GM12864 (cell line): ENCODE data around the gene LZTS2.

Experiments
- DNase-seq: peaks from one replicate; pipeline ENCODE4 v3.0.0-alpha.2; 2011; ENCODE audit warnings: low read depth
- H3K4me3 ChIP-seq: 2 replicates; pipeline ENCODE4 v1.5.1; 2011; ENCODE audit warnings: mild to moderate bottlenecking, low read depth, low read length, control low read depth
- TF ChIP-seq, protein P1 (sequence below): IDR thresholded peaks from 2 replicates; pipeline ENCODE4 v1.5.1; 2011; ENCODE audit warnings: low read depth, mild to moderate bottlenecking, moderate library complexity, low read length, control low read depth, inconsistent platforms; ENCODE audit errors: missing control alignments

The LZTS2 gene

DNA sequence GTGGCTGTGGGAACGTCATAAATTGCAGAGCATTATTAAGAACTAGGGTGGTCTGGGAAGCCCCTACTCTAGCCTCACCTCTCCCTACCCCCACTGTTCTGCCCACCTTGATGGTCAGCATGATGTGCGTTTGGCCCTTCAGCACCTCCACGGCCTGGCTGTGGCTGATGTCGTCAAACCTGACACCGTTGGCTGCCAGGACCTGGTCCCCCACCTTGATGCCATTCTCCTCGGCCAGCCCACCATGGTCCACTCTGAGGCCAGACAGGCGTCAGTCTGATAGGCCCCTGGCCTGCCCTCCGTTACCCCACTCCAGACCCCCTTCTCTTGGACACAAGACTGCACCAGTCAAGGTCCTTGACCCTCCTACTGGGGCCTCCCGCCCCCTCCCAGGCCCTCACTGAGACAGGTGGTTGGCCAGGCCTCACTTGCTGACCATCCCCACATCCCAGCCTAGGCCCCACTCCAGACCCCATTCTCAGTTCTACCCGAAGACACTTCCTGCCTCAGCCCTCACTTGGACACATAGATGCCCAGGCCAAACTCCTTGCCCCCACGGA, 22.2 kb downstream of the LZTS2 start:
- H3K4me3 ChIP-seq: no peak overlapping the region
- TF ChIP-seq, protein P1, sequence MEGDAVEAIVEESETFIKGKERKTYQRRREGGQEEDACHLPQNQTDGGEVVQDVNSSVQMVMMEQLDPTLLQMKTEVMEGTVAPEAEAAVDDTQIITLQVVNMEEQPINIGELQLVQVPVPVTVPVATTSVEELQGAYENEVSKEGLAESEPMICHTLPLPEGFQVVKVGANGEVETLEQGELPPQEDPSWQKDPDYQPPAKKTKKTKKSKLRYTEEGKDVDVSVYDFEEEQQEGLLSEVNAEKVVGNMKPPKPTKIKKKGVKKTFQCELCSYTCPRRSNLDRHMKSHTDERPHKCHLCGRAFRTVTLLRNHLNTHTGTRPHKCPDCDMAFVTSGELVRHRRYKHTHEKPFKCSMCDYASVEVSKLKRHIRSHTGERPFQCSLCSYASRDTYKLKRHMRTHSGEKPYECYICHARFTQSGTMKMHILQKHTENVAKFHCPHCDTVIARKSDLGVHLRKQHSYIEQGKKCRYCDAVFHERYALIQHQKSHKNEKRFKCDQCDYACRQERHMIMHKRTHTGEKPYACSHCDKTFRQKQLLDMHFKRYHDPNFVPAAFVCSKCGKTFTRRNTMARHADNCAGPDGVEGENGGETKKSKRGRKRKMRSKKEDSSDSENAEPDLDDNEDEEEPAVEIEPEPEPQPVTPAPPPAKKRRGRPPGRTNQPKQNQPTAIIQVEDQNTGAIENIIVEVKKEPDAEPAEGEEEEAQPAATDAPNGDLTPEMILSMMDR: no peak
- DNase-seq: no peak

DNA sequence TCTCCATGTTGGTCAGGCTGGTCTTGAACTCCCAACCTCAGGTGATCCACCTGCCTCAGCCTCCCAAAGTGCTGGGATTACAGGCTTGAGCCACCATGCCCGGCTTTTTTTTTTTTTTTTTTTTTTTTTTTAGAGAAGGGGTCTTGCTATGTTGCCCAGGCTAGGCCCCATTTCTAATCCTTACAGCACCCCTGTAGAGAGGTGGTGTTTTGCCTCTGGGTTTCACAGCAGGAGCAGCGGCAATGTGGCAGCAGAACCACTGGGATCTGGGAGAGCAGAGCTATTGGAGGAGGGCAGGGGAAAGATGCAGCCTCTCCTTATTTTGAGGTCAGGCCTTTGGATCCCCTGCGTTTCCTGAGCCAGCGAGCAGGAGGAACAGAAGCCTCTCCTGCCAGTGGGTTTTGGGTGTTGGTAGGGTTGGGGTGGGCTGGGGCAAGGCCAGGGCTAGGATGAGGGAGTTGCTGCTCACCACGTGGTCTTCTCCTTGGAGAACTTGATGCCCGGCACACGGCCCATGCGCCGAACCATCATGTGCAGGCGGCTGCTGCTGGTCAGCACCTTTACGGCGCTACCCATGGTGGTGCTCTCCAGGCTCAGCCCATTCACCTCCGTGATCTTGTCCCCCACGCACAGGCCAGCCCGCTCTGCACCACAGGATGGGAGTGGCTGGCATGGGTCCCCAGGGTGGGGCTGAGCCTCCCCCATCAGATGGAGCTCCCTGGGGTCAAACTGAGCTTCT, 23.5 kb downstream of the LZTS2 start:
- DNase-seq: no peak
- TF ChIP-seq, protein P1: no peak
- no peak overlapping the region for H3K4me3 ChIP-seq

DNA sequence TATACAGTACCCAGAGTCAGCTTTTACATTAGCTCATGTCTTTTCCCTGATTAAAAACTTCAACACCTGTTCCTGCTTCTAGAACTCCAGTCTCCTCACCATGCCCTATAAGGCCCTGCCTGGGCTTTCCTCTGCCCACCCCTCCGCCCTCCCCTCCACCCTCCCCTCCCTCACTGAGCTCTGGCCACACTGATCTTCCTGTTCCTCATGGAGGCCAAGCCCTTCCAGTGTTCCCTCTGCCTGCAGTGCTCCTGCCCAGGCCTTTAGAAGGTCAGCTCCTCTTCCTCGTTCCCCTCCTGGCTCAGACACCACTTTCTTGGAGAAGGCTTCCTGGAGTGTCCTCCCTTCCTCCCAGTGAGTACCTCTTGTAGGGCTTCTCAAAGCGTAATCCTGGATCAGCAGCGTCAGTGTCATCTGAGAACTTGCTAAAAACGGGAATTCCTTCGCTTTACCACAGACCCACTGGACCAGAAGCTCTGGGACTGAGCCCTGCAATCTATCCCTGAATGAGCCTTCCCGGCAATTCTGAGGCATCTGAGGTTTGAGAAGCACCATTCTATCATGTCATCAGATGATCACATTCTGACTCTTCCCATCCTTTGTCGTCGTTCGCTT, 27.6 kb downstream of the LZTS2 start:
- no peak for DNase-seq
- TF ChIP-seq, protein P1: no peak
- no peak overlapping the region for H3K4me3 ChIP-seq

DNA sequence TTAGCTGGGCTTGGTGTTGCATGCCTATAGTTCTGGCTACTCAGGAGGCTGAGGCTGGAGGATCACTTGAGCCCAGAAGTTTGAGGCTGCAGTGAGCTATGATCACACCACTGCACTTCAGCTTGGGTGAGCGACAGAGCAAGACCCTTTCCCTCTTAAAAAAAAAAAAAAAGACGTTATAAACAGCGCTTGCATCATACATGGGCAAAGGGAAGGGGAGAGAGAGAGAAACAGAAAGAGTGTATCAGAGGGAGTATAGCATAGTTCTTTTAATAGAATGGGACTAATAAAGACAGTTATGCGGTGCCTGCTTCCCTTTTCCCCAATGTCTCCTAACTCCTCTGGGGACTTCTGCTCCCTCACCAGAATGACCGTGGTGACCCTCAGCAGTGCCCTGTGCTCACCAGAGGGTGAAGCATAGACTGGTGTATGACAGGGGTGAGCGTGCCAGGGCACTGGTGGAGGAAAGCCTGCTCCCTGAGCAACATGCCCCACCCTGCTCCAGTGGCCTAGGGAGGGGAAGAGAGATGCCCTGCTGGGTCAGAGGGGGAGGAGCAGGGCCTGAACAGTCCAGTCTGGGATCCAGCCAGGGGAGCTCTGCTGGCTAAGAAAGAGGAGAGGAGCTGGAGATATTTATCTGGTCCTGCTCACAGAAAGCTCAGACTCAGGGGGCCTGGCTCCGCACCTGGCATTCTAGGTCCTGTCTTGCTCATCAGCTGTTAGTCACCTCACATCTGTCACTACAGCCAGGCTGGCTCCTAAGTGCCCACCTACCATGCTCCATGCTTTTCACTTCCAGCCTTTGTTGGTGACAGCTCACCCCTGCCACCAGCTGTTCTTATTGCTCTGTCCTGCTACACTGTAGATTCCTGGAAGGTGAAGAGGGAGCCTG, 29.1 kb downstream of the LZTS2 start:
- no peak for DNase-seq
- TF ChIP-seq, protein P1: no peak
- H3K4me3 ChIP-seq: no peak overlapping the region

DNA sequence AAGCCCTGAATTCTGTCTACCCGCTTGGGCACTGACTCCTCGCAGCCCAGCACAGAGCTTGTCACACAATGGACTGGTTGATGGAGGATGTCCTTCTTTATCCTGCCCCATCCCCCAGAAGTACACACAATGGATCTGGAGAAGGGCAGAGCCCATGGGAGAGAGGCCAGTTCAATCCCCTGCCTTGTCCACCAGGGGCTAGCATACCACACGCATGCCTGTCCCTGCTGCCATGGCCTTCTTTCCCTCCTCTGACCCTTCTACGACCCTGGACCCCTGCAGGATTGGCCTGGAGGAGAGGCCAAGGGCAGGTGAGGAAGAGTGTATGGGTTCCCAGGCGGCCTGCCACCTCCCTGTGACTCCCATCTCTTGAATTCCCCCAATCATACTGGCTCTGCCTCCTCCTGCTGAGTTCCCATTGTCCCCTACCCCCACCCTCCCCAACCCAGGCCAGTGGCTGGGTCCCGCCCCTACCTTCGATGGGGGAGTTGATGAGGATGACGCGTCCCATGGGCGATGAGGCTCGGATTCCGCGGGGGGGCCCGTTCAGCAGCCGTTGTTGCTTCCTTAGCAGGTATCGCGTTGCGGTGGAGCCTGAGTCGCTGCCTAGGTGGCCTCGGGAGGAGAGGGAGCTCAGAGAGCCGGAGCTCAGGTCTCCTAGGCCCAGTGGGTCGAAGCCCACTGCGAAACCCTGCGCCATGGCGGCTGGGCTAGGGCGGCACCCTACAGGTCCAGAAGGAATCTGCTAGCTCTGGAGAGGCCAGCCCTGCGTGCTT, 30.1 kb downstream of the LZTS2 start:
- H3K4me3 ChIP-seq: no peak overlapping the region
- TF ChIP-seq, protein P1: peak; percentile 16
- no peak for DNase-seq

DNA sequence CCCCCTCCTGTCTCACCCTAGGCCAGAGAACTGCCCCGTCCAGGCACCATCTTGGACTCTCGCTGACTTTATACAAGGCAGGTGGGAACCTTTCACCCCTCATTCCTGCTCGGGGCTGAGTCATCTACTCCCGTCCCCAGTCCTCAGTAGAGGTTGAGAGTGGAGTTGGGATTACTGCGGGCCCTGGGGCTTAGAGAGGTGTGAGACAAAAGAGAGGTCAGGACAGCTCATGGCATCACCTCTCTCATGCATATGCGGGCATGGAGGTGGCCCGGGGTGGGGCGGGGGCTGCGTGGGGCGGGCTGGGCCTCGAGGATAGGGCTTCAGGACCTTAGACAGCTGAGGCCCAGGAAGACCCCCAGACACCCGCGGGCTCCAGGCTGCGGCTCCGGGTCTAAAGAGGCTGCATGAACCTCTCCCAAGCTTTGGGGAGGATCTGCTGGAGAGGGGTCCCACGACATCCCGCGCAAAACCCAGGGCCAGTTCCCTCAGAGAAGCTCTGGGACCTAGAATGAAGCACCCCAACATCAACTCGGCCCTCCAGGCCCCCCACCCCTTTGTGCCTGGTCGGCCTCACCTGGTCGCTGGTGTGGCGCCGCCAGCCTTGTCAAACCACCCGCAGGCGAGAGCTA, 31.0 kb downstream of the LZTS2 start:
- TF ChIP-seq, protein P1: no peak
- peak overlapping the region; percentile 14 for H3K4me3 ChIP-seq
- no peak for DNase-seq
